Glomerular visceral epithelial cell (primary cell): ENCODE data around the gene KRCC1.
A peak's percentile ranks its signal among the peaks of the same experiment; 100 is the strongest.

Source experiments
- DNase-seq: peaks from one replicate; pipeline ENCODE4 v3.0.0-alpha.2; 2016; ENCODE audit errors: extremely low spot score

Gene KRCC1

GRCh38 chr2:88055371-88056128 is at the start of gene KRCC1:
KRCC1 (minus strand) TSS chr2:88055783; CDS start chr2:88028563, 27,220 bp downstream.
- DNase-seq: peak; percentile 96

GRCh38 chr2:88100489-88100858 is 44.9 kb upstream of the KRCC1 start:
- DNase-seq: no peak

GRCh38 chr2:88099798-88100488 is 44.4 kb upstream of the KRCC1 start:
- peak; percentile 2 for DNase-seq

- DNase-seq: no peak
Measured at GRCh38 chr2:88098558-88098900, 42.9 kb upstream of the KRCC1 start.

- DNase-seq: no peak
Measured at GRCh38 chr2:88097891-88098557, 42.4 kb upstream of the KRCC1 start.

GRCh38 chr2:88097192-88097591 is 41.6 kb upstream of the KRCC1 start:
- no peak for DNase-seq

- DNase-seq: no peak
Measured at GRCh38 chr2:88096708-88097107, 41.1 kb upstream of the KRCC1 start.

GRCh38 chr2:88095022-88095421 is 39.4 kb upstream of the KRCC1 start:
- DNase-seq: no peak

- DNase-seq: no peak
Measured at GRCh38 chr2:88092773-88093172, 37.2 kb upstream of the KRCC1 start.

- DNase-seq: no peak
Measured at GRCh38 chr2:88091943-88092342, 36.4 kb upstream of the KRCC1 start.

GRCh38 chr2:88090446-88091283 is 35.1 kb upstream of the KRCC1 start:
- no peak for DNase-seq

- no peak for DNase-seq
Measured at GRCh38 chr2:88088999-88089398, 33.4 kb upstream of the KRCC1 start.

- no peak for DNase-seq
Measured at GRCh38 chr2:88087763-88088162, 32.2 kb upstream of the KRCC1 start.

GRCh38 chr2:88087073-88087472 is 31.5 kb upstream of the KRCC1 start:
- no peak for DNase-seq

- DNase-seq: no peak
Measured at GRCh38 chr2:88086401-88086800, 30.8 kb upstream of the KRCC1 start.

GRCh38 chr2:88085602-88086001 is 30.0 kb upstream of the KRCC1 start:
- DNase-seq: no peak

GRCh38 chr2:88085099-88085498 is 29.5 kb upstream of the KRCC1 start:
- DNase-seq: no peak

- DNase-seq: no peak
Measured at GRCh38 chr2:88082781-88083180, 27.2 kb upstream of the KRCC1 start.

GRCh38 chr2:88081924-88082608 is 26.5 kb upstream of the KRCC1 start:
- DNase-seq: no peak

GRCh38 chr2:88080545-88080944 is 25.0 kb upstream of the KRCC1 start:
- DNase-seq: no peak

GRCh38 chr2:88078643-88079172 is 23.1 kb upstream of the KRCC1 start:
- no peak for DNase-seq
